ENCODE measurements around the gene METTL3. TPM values are rescaled to one million over a fixed set of nuclear protein-coding genes. Genes with fewer than 3 reads are reported as not detected.

METTL3 gene
- total RNA-seq, 1 experiment from 2014 or later: 42.2 TPM

- H3K9me3 Mint-ChIP-seq (ENCODE audit: low read depth, unreplicated experiment): no peaks in the 10 kb centered on the region
Measured at GRCh38 chr14:21476925-21477681, 34.0 kb downstream of the METTL3 start, which contains the start of the genes RAB2B and TOX4. RAB2B (minus strand) TSS chr14:21476959; CDS start chr14:21476872, 87 bp downstream. TOX4 (plus strand) TSS chr14:21477195; CDS start chr14:21477279, 84 bp downstream.

GRCh38 chr14:21476523-21476924 lies 34.6 kb downstream of the METTL3 start:
- Mint-ChIP-seq H3K27ac (ENCODE audit: unreplicated experiment) (peak overlapping the region; percentile 75), H3K4me1 (ENCODE audit: low read depth, unreplicated experiment) (peaks cover 8% of the 10 kb centered on the region), H3K9me3 (ENCODE audit: low read depth, unreplicated experiment) (no peaks in the 10 kb centered on the region), H3K4me3 (ENCODE audit: low read depth, unreplicated experiment) (peak overlapping the region; percentile 77), H3K27me3 (ENCODE audit: unreplicated experiment) (no peaks in the 10 kb centered on the region), H3K36me3 (ENCODE audit: insufficient read depth, unreplicated experiment) (peaks cover 22% of the 10 kb centered on the region)
- CTCF ChIA-PET: interaction anchor here (0.6 to 2.8 kb wide), 4 partner anchors 14 to 178 kb away, joined by 3 to 9 read pairs (median 6); partner anchors contain the start of genes CHD8 and METTL3
- intact Hi-C loops (cut with micrococcal nuclease; ENCODE audit: unreplicated experiment): no loop called here
- DNase-seq: peak; percentile 77
- TF ChIP-seq CTCF (IDR thresholded peaks at IDR 0.05; ENCODE audit: unreplicated experiment): no peak
- no TSS peak for BruUV-seq (replicated peaks)

More at GRCh38 chr14:21476925-21477681, 34.0 kb downstream of the METTL3 start, which contains the start of the genes RAB2B and TOX4:
- H3K4me1 Mint-ChIP-seq (ENCODE audit: low read depth, unreplicated experiment): peaks cover 8% of the 10 kb centered on the region
- peak within 1 kb of the TSS; percentile 75 for H3K27ac Mint-ChIP-seq (ENCODE audit: unreplicated experiment)
- no peaks in the 10 kb centered on the region for H3K27me3 Mint-ChIP-seq (ENCODE audit: unreplicated experiment)
- TF ChIP-seq CTCF (IDR thresholded peaks at IDR 0.05; ENCODE audit: unreplicated experiment): peak; percentile 84
- intact Hi-C loops (cut with micrococcal nuclease; ENCODE audit: unreplicated experiment): no loop called here
- DNase-seq: peak; percentile 96
- peak within 1 kb of the TSS; percentile 77 for H3K4me3 Mint-ChIP-seq (ENCODE audit: low read depth, unreplicated experiment)
- CTCF ChIA-PET: interaction anchor here (0.6 to 2.8 kb wide), 6 partner anchors 13 to 97 kb away, joined by 3 to 9 read pairs (median 4); partner anchors contain the start of genes CHD8 and METTL3
- no TSS peak for BruUV-seq (replicated peaks)
- peaks cover 22% of the 10 kb centered on the region for H3K36me3 Mint-ChIP-seq (ENCODE audit: insufficient read depth, unreplicated experiment)

- no peak for TF ChIP-seq CTCF (IDR thresholded peaks at IDR 0.05; ENCODE audit: unreplicated experiment)
- peaks cover 22% of the 10 kb centered on the region for H3K36me3 Mint-ChIP-seq (ENCODE audit: insufficient read depth, unreplicated experiment)
- no peak for DNase-seq
- CTCF ChIA-PET: interaction anchor here (0.6 to 2.8 kb wide), 4 partner anchors 14 to 177 kb away, joined by 3 to 9 read pairs (median 6); partner anchors contain the start of genes CHD8 and METTL3
- H3K4me3 Mint-ChIP-seq (ENCODE audit: low read depth, unreplicated experiment): peak overlapping the region; percentile 77
- H3K27me3 Mint-ChIP-seq (ENCODE audit: unreplicated experiment): no peaks in the 10 kb centered on the region
- intact Hi-C loops (cut with micrococcal nuclease; ENCODE audit: unreplicated experiment): no loop called here
- no peaks in the 10 kb centered on the region for H3K9me3 Mint-ChIP-seq (ENCODE audit: low read depth, unreplicated experiment)
- BruUV-seq (replicated peaks): TSS peak; percentile 73
- peak overlapping the region; percentile 75 for H3K27ac Mint-ChIP-seq (ENCODE audit: unreplicated experiment)
- H3K4me1 Mint-ChIP-seq (ENCODE audit: low read depth, unreplicated experiment): peaks cover 8% of the 10 kb centered on the region
Measured at GRCh38 chr14:21475767-21476522, 35.2 kb downstream of the METTL3 start.

GRCh38 chr14:21467616-21468015 lies 43.5 kb downstream of the METTL3 start:
- no peaks in the 10 kb centered on the region for H3K27me3 Mint-ChIP-seq (ENCODE audit: unreplicated experiment)
- no TSS peak for BruUV-seq (replicated peaks)
- CTCF ChIA-PET: no interaction called here
- peaks cover 6% of the 10 kb centered on the region for H3K36me3 Mint-ChIP-seq (ENCODE audit: insufficient read depth, unreplicated experiment)
- intact Hi-C loops (cut with micrococcal nuclease; ENCODE audit: unreplicated experiment): no loop called here
- H3K9me3 Mint-ChIP-seq (ENCODE audit: low read depth, unreplicated experiment): no peaks in the 10 kb centered on the region
- no peak for TF ChIP-seq CTCF (IDR thresholded peaks at IDR 0.05; ENCODE audit: unreplicated experiment)
- H3K4me3 Mint-ChIP-seq (ENCODE audit: low read depth, unreplicated experiment): no peak overlapping the region
- H3K27ac Mint-ChIP-seq (ENCODE audit: unreplicated experiment): no peak overlapping the region
- no peak for DNase-seq
- H3K4me1 Mint-ChIP-seq (ENCODE audit: low read depth, unreplicated experiment): no peaks in the 10 kb centered on the region

Measured in Calu3 (cell line).